Activated T-helper 2 cell treated with anti-CD3 and anti-CD28 coated beads, Interferon-gamma antibody, Interleukin-2, Interleukin-4, amounts not matched to agents 10 μg/mL and 5 μg/mL and 100 μg/mL, durations not matched to agents 14 hours and 24 hours and 36 hours (primary cell): ENCODE data around the gene SLC41A2. TPM values are rescaled to one million over a fixed set of nuclear protein-coding genes. Genes with fewer than 3 reads are reported as not detected.
"Not testable (repeated sequence)": the region's sequence is repeated elsewhere in the genome, so short reads cannot be mapped to it uniquely, and the experiment has no call there.

Source experiments
- DNase-seq: peaks from one replicate; pipeline ENCODE4 v3.0.0; 2021; ENCODE audit warnings: low spot score
- H3K27ac Mint-ChIP-seq: one replicate; pipeline ENCODE4 v1.8.0; 2021; ENCODE audit warnings: mixed read lengths
- H3K27me3 Mint-ChIP-seq: one replicate; pipeline ENCODE4 v1.8.0; 2021; ENCODE audit warnings: low read depth, mixed read lengths
- H3K36me3 Mint-ChIP-seq: one replicate; pipeline ENCODE4 v1.8.0; 2021; ENCODE audit warnings: low read depth, mixed read lengths
- H3K4me1 Mint-ChIP-seq: one replicate; pipeline ENCODE4 v1.8.0; 2021; ENCODE audit warnings: low read depth, mixed read lengths
- H3K4me3 Mint-ChIP-seq: one replicate; pipeline ENCODE4 v1.8.0; 2021; ENCODE audit warnings: low read depth, mild to moderate bottlenecking, moderate library complexity, mixed read lengths
- H3K9me3 Mint-ChIP-seq: one replicate; pipeline ENCODE4 v1.8.0; 2021; ENCODE audit warnings: mixed read lengths
- intact Hi-C: fragments of 100-400 bp; cut with micrococcal nuclease; formaldehyde crosslinking; loops from one replicate; pipeline ENCODE4 v1.15.1; 2023
- total RNA-seq: library from RNA; stranded (reverse); gene quantifications from 2 replicates; pipeline ENCODE4 v1.2.3, GENCODE V29; 2022

The SLC41A2 gene
- total RNA-seq, 1 donor from 2014 or later: 4.3 TPM

GRCh38 chr12:104958805-104959334 lies 780 bp upstream of the SLC41A2 start:
- intact Hi-C loops: loop anchor here (1.0 to 10.0 kb wide), 4 partner anchors 27 to 277 kb away; partner anchors contain the start of gene NOPCHAP1
- H3K27me3 Mint-ChIP-seq: peaks cover 49% of the 10 kb centered on the region
- H3K27ac Mint-ChIP-seq: peak overlapping the region; percentile 88
- no peak for DNase-seq
- H3K4me1 Mint-ChIP-seq: peaks cover 21% of the 10 kb centered on the region
- H3K9me3 Mint-ChIP-seq: no peaks in the 10 kb centered on the region
- H3K36me3 Mint-ChIP-seq: no peaks in the 10 kb centered on the region
- peak overlapping the region; percentile 87 for H3K4me3 Mint-ChIP-seq

- DNase-seq: peak; percentile 13
- H3K27ac Mint-ChIP-seq: peak overlapping the region; percentile 67
- H3K4me1 Mint-ChIP-seq: peaks cover 24% of the 10 kb centered on the region
- H3K4me3 Mint-ChIP-seq: peak overlapping the region; percentile 78
- H3K9me3 Mint-ChIP-seq: no peaks in the 10 kb centered on the region
- intact Hi-C loops: loop anchor here (5.0 to 10.0 kb wide), 2 partner anchors 193 to 275 kb away; no protein-coding TSS in a partner anchor
- peaks cover 44% of the 10 kb centered on the region for H3K27me3 Mint-ChIP-seq
- H3K36me3 Mint-ChIP-seq: no peaks in the 10 kb centered on the region
Measured at GRCh38 chr12:104957719-104958000, 430 bp downstream of the SLC41A2 start.

DNA sequence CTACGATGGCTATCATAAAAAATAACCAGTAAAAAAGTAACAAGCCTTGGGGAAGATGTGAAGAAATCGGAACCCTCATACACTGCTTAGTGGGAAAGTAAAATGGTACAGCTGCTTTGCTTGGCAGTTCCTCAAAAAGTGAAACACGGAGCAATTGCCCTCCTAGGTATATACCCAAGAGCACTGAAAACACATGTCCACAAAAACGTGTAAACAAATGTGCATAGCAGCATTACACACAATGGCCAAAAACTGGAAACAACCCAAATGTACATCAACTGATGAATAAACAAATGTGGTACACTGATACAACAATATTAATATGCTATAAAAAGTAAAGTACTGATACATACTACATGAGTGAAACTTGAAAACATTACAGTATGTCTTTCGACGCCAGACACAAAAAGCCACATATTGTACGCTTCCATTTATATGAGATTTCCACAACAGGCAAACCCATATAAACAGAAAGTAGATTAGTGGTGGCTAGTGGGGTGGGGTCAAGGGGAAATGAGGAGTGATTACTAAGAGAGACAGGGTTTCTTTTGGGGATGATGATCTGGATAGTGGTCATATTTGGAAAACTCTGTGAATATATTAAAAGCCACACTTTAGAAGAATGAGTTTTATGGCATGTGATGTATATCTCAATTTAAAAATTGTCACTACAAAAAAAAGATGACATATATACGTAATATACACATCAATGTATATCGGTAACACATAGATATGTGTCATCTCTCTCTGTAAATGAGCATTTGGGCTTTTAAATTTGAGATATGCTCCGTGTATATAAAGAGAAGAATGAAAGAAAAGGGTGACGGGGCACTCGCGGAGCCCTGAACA lies 996 bp downstream of the SLC41A2 start:
- intact Hi-C loops: loop anchor here (5.0 to 10.0 kb wide), 2 partner anchors 192 to 275 kb away; no protein-coding TSS in a partner anchor
- Mint-ChIP-seq H3K27ac (peak overlapping the region; percentile 67), H3K27me3 (peaks cover 43% of the 10 kb centered on the region), H3K36me3 (no peaks in the 10 kb centered on the region), H3K4me3 (peak overlapping the region; percentile 78), H3K4me1 (peaks cover 24% of the 10 kb centered on the region), H3K9me3 (no peaks in the 10 kb centered on the region)
- DNase-seq: no peak

GRCh38 chr12:104955703-104956102 lies 2.4 kb downstream of the SLC41A2 start:
- Mint-ChIP-seq H3K36me3 (no peaks in the 10 kb centered on the region), H3K27ac (no peak overlapping the region), H3K4me1 (peaks cover 26% of the 10 kb centered on the region), H3K27me3 (peaks cover 36% of the 10 kb centered on the region), H3K9me3 (no peaks in the 10 kb centered on the region), H3K4me3 (no peak overlapping the region)
- no peak for DNase-seq
- intact Hi-C loops: loop anchor here (5.0 to 10.0 kb wide), 2 partner anchors 191 to 273 kb away; no protein-coding TSS in a partner anchor

DNA sequence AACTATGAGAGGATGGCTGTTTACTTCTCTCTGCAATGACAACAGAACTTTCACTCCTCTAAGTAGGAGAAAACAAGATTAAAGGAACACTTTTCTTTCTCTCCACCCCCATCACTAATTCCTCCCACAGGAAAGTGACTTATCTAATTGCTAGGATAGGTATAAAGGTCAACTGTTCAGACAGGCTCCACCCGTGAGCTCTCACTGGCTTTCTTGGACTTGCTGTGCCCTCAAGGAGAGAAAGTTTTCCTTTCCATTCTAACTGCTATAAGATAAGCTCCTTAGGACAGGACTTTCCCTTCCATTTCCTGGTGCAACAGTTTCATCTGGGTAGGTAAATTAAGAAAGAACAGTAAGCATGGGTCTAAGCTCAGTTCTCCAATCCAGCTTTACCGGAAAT lies 4.8 kb downstream of the SLC41A2 start:
- Mint-ChIP-seq H3K4me3 (no peak overlapping the region), H3K27me3 (peaks cover 40% of the 10 kb centered on the region), H3K27ac (no peak overlapping the region), H3K4me1 (peaks cover 10% of the 10 kb centered on the region), H3K9me3 (no peaks in the 10 kb centered on the region), H3K36me3 (no peaks in the 10 kb centered on the region)
- no peak for DNase-seq
- intact Hi-C loops: loop anchor here (10.0 kb wide), 1 partner anchor 189 kb away; no protein-coding TSS in a partner anchor

DNA sequence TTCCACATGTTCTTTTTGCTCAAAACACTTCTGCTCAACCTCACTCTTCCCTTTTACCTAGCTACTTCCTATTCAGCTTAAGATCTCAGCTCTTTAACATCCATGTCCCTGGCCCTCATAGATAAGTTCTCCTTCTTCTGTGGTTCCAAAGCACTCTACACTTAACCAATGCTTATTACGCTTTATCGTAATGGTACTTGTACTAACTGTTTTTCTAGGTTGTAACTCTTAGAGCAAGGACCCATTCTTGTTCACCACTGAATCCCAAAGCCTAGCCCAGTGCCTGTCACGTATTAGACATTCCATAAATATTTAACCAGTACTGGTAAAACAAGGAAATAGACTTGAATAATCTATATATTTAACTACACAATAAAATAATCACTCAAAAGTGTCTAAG lies 5.3 kb downstream of the SLC41A2 start:
- Mint-ChIP-seq H3K27ac (no peak overlapping the region), H3K9me3 (no peaks in the 10 kb centered on the region), H3K4me3 (no peak overlapping the region), H3K4me1 (peaks cover 10% of the 10 kb centered on the region), H3K36me3 (no peaks in the 10 kb centered on the region), H3K27me3 (peaks cover 40% of the 10 kb centered on the region)
- no peak for DNase-seq
- intact Hi-C loops: loop anchor here (10.0 kb wide), 1 partner anchor 188 kb away; no protein-coding TSS in a partner anchor

DNA sequence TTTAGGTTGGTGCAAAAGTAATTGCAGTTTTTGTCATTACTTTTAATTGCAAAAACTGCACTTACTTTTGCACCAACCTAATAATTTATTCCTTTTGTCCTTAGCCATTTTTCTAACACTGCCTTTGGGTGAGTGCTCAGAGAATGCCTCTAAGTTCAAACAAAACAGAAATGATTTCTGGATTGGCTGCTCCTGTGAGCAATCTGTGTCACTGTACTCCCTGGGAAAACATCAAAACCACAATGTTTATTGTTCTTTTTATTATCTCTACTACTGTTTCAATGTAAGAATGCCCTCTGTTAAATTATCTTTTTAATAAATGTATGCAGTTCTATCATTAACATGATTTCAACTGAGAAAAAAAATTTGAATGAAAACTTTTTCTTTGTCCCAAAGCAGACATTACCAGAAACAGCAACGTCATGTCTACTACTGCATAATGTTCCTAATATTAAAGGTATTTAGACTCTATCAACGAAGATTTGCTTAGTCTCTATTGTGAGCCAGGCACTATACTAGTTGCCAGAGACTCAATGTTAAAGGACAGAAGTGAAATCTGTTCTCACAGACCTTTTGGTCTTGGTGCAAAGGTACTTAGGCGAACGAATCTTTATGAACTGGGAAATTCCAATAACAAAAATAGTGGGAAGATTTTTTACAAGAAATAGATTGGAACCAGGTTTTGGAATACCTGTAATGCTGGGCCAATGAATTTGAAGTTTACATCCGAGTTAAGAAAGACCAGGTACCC lies 6.2 kb downstream of the SLC41A2 start:
- peaks cover 36% of the 10 kb centered on the region for H3K27me3 Mint-ChIP-seq

GRCh38 chr12:104948716-104949115 lies 9.4 kb downstream of the SLC41A2 start:
- H3K4me1 Mint-ChIP-seq, H3K9me3 Mint-ChIP-seq, H3K4me3 Mint-ChIP-seq, DNase-seq, H3K27ac Mint-ChIP-seq, H3K36me3 Mint-ChIP-seq, intact Hi-C loops: not testable (repeated sequence)
- peaks cover 27% of the 10 kb centered on the region for H3K27me3 Mint-ChIP-seq

More for the DNA sequence above, 6.2 kb downstream of the SLC41A2 start:
- Mint-ChIP-seq H3K4me3 (no peak overlapping the region), H3K9me3 (no peaks in the 10 kb centered on the region), H3K4me1 (peaks cover 5% of the 10 kb centered on the region), H3K36me3 (no peaks in the 10 kb centered on the region), H3K27ac (no peak overlapping the region)
- DNase-seq: no peak
- intact Hi-C loops: loop anchor here (10.0 kb wide), 1 partner anchor 187 kb away; no protein-coding TSS in a partner anchor

- intact Hi-C loops: no loop called here
- DNase-seq: no peak
- Mint-ChIP-seq H3K4me1 (no peaks in the 10 kb centered on the region), H3K27me3 (peaks cover 22% of the 10 kb centered on the region), H3K27ac (no peak overlapping the region), H3K36me3 (no peaks in the 10 kb centered on the region), H3K9me3 (peaks cover 17% of the 10 kb centered on the region), H3K4me3 (no peak overlapping the region)
Measured at GRCh38 chr12:104944252-104944651, 13.8 kb downstream of the SLC41A2 start.

GRCh38 chr12:104943401-104943800 lies 14.7 kb downstream of the SLC41A2 start:
- H3K27me3 Mint-ChIP-seq: peaks cover 21% of the 10 kb centered on the region
- intact Hi-C loops, H3K4me1 Mint-ChIP-seq, H3K27ac Mint-ChIP-seq, DNase-seq, H3K36me3 Mint-ChIP-seq, H3K4me3 Mint-ChIP-seq: not testable (repeated sequence)
- H3K9me3 Mint-ChIP-seq: peaks cover 17% of the 10 kb centered on the region

DNA sequence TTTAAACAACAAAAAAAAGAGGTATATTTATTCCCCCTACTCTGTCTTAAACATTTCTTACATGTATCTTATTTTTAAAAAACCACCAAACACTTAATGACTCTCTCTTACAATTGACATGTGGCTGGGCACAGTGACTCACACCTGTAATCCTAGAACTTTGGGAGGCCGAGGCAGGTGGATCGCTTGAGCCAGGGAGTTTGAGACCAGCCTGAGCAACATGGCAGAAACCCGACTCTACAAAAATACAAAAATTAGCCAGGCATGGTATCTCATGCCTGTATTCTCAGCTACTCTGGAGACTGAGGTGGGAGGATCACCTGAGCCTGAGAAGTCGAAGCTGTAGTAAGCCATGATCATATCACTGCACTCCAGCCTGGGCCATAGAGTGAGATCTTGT lies 16.0 kb downstream of the SLC41A2 start:
- H3K36me3 Mint-ChIP-seq: no peaks in the 10 kb centered on the region
- no peak for DNase-seq
- H3K27ac Mint-ChIP-seq: no peak overlapping the region
- peaks cover 17% of the 10 kb centered on the region for H3K9me3 Mint-ChIP-seq
- intact Hi-C loops: no loop called here
- H3K27me3 Mint-ChIP-seq: peaks cover 23% of the 10 kb centered on the region
- peaks cover 4% of the 10 kb centered on the region for H3K4me1 Mint-ChIP-seq
- H3K4me3 Mint-ChIP-seq: no peak overlapping the region

DNA sequence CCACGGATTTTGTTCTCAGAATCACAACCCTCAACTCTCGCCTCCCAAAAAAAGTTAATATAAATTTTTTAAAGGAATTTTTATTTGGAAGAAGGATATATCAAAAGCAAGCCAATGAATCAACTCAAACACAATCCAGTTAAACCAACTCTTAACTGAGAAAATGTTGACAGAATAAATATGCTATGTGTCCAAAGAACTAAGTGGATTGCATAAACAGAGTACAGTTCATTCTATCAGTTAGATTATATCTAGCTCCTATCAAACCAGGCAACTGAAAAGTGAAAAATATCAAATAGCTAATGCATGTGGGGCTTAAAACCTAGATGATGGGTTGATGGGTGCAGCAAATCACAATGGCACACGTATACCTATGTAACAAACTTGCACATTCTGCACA lies 16.6 kb downstream of the SLC41A2 start:
- peaks cover 17% of the 10 kb centered on the region for H3K9me3 Mint-ChIP-seq
- H3K4me3 Mint-ChIP-seq: no peak overlapping the region
- H3K27ac Mint-ChIP-seq: no peak overlapping the region
- peaks cover 22% of the 10 kb centered on the region for H3K27me3 Mint-ChIP-seq
- no peaks in the 10 kb centered on the region for H3K36me3 Mint-ChIP-seq
- DNase-seq: no peak
- peaks cover 4% of the 10 kb centered on the region for H3K4me1 Mint-ChIP-seq
- intact Hi-C loops: no loop called here
